OCI-LY1 (cell line): ENCODE data around the gene PCDH10.

Experiments
- CTCF ChIP-seq: fragments of 200-600 bp; sonication (generic), shearing (Covaris generic); IDR thresholded peaks from 2 replicates; pipeline ENCODE4 v1.5.1; 2017; ENCODE audit warnings: mild to moderate bottlenecking, antibody characterized with exemption, low read length, moderate library complexity, mixed read lengths
- EZH2 ChIP-seq: fragments of 200-600 bp; sonication (generic), shearing (Covaris generic); IDR thresholded peaks from 2 replicates; pipeline ENCODE4 v1.8.0; 2017; ENCODE audit warnings: borderline replicate concordance, mixed run types, mild to moderate bottlenecking, antibody characterized with exemption, low read length, moderate library complexity, mixed read lengths

- TF ChIP-seq CTCF (no peak), EZH2 (no peak)
These were observed 989 bp upstream of the PCDH10 start for GRCh38 chr4:133147921-133148689.
